Superior temporal gyrus (tissue), 1 donor: Measurements from ENCODE around the gene BUB1B.

Experiments
- DNase-seq: peaks from one replicate; pipeline ENCODE4 v3.0.0-alpha.2; 2016; ENCODE audit errors: extremely low spot score

Gene BUB1B

DNA sequence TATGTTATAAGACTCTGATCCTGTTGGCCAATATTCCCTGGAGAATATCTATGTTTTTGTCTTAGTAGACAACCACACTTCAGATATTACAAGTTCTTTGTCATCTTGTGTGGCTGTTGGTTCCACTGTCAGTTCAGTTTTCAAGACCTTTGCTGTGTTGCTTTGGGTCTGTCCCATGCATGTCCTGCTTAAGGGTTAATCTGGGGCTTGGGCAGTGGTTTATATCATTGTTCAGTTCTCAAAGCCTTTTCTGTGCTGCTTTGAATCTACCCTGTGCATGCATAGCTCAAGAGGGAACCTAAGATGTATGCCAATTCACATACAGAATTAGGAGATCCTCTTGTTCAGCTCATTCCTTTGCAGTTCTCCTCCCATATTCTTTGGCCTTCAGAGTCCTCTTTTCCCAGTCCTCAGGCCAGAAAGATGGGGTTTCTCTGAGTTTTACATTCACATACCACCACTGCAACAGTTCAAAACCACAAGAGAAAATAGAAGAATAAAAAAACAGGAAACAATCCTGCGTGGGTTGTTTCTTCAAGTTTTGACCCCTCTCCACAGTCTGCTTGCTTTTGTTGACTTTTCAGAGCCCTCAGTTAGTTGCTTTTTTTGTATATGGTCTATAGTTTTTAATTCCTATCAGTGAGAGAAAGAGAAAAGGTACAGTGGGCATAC lies 21.6 kb downstream of the BUB1B start:
- DNase-seq: no peak

DNA sequence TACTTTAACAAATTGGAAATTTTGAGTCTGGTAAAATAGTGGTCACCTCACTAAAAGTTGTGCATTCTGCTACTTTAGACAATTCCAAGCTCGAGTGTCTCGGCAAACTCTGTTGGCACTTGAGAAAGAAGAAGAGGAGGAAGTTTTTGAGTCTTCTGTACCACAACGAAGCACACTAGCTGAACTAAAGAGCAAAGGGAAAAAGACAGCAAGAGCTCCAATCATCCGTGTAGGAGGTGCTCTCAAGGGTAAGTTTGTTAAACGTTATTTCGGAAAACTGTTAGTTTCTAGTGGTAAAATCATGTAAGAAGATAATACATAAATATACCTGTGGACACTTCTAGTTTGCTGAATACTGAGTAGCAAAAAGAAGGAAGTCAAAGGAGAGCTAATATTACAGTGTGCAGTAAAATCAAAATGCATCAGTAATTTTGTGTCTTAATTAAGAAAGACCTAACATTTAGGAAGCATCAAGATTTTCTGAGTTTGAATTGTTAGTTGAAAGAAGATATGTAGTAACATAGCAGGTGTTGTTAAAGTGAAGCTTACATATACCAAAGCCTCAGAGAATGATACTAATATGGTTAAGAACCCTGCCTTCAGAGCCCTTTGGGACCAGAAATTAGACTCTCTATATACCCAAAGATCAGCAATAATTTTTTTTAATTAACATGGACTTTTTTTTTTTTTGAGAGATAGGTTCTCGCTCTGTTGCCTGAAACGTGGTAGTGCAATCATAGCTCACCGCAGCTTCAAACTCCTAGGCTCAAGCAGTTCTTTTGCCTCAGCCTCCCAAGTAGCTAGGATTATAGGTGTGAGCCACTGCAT lies 23.0 kb downstream of the BUB1B start:
- DNase-seq: no peak

DNA sequence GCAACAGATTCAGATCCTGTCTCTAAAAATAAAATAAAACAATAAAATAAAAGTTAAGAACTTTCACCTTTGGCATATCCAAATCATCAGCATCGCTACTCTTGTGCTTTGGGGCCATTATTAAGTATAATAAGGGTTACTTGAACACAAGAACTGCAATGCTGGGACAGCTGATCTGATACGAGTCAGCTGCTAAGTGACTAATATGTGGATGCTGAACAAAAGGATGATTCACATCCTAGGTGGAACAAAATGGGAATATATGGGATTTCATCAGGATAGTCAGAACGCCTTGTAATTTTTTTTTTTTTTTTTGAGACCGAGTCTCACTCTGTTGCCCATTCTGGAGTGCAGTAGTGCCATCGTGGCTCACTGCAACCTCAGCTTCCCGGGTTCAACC lies 29.7 kb downstream of the BUB1B start:
- no peak for DNase-seq

DNA sequence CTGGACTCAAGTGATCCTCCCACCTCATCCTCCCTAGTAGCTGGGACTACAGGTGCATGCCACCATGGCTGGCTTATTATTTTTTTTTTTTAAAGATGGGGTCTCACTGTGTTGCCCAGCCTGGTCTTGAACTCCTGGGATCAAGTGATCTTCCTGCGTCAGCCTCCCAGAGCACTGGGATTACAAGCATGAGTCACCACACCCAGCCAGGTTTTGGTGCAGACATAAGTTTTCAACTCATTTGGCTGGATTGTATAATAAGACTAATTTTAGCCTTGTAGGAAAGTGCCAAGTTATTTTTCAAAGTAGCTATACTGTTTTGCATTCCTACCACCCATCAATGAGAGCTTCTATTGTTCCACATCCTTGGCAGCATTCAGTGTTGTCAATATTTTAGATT lies 32.1 kb downstream of the BUB1B start:
- DNase-seq: no peak

DNA sequence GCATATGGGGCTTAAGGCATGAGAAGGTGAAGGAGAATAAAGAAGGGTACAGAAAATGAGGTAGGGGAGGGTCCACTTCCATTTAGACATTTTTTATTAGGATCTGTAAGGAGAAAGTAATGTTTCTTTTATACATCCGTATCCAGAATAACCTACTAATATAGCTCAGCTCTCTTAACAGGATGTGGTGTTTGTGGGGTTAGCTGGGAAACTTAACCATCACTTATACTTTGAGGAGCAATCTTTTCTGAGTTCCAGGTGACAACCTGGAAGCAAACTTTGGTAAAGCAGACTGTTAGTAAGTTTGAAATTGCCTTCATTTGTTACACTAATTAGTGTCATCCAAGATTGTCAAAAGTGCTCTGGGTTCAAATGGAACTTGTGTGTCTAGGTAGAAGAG lies 36.6 kb downstream of the BUB1B start:
- no peak for DNase-seq

DNA sequence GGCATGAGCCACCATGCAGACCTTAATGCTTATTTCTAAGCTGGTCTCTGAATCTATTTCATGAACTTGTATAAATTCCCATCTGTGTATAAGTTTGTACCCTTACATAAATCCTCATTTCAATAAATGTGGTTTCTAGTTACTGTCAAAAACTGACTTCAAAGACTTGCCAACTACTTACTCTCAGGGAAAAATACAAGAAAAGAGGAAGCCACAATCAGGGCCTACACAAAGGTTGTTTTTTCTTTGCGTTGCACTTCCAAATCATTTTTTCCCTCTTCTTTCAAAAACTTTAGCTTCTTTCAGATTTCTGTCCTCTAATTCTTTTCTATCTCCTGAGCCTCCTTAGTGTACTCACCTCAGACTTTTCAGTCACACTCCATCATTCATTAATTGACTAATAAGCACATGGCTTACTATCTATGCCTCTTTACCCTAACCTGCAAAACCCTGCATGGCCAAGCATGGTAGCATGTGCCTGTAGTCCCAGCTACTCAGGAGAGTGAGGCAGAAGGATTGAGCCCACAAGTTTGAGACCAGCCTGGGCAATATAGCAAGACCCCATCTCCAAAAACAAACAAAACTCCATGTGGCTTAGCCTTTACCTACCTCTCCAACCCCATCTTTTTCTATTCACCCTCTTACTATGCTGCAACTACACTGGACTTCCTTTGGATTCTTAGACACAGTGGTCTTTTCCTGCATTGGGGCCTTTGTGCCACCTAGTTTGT lies 37.7 kb downstream of the BUB1B start:
- DNase-seq: no peak

DNA sequence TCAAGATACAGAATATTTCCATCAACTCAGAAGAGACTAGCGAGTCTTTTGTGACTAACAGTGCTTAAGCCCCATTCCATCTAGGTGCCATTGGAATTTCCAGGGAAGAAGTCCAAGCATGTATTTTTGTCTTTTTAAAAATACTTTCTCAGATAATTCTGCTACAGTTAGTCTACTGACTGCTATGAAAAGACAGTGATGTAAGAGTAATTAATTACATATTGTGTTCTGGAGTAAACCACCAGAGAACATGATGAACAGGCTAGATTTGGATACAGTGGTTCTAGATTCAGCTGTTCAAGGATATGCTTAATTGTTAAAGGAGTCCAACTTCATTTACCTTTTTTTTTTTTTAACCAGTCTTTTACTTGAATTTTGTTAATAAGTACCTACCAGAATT lies 43.2 kb downstream of the BUB1B start:
- no peak for DNase-seq

DNA sequence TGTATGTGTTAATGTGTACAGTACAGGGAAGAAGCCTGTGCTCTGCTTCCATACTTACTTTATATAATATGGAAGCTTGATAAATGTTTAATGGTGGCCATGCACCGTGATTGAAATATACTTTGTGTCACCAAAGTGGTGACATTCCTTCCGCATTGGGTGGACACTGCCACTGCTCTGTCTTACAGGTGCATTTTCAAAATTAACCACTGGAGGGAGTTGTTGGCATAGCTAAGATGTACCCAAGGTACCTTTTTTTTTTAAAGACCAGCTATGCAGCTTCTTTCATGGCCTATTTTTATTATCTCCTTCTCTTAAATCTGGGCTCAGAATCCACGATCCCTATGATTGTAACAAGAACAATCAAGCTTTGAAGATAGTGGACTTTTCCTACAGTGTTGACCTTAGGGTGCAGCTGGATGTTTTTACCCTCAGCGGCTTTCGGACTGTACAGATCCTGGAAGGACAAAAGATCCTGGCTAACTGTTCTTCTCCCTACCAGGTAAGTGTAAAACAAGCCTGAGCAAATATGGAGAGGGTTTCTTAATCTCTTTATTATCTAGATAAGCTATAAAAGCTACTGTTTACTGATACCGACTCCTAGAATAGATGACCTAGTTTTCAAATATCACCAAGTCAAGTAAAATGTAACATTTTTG lies 56.4 kb downstream of the BUB1B start:
- peak; percentile 91 for DNase-seq

DNA sequence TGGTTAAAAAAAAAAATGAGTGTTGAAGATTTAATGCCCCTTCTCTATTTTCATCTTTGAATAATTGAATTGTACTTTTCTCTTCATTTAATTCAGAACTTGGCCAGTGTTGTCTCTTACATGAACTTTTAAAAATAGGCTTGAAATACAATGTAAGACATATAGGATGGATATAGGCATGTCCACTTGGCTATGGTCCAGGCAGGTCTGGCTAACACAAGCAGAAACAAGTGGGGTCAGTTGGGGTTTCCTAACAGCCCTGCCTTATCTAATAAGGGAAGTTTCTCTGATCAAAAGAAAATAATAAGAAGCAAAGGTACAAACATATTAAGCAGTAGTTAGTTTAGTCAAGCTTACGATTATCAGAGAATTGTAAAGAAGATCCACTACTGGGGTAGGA lies 58.9 kb downstream of the BUB1B start:
- DNase-seq: no peak

DNA sequence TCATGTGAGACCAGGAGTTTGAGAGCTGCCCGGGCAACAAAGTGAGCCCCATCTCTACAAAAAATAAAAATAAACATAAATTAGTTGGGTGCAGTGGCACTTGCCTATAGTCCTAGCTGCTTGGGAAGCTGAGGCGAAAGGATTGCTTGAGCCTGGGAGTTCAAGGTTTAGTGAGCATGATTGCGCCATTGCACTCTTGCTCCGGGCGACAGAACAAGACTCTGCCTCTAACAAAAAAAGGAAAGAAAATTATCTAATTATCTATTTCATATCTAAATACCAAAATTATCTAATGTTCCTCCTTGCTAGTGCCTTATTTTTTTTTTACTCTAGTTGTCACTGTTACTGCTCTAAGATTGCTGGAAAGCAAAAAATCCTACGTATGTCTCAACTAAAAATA lies 61.3 kb downstream of the BUB1B start:
- DNase-seq: no peak

DNA sequence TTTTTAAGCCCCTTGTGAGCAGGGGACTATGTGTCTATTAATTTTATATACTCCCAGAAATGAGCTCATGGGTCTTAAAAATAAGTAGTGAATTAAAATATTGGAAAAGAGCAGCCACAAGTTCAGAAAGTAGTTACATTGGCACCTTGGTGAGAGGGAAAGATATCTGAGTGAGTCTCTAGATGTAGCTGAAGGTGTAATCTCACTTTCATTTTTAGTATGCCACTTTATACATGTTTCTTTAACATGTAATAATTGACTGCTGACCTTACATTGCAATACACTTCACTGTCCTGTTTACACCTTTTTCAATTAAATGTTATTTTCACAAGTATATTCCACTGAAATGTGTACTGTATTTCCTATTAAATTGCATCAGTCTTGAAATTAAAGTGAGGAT lies 65.9 kb downstream of the BUB1B start:
- DNase-seq: no peak

DNA sequence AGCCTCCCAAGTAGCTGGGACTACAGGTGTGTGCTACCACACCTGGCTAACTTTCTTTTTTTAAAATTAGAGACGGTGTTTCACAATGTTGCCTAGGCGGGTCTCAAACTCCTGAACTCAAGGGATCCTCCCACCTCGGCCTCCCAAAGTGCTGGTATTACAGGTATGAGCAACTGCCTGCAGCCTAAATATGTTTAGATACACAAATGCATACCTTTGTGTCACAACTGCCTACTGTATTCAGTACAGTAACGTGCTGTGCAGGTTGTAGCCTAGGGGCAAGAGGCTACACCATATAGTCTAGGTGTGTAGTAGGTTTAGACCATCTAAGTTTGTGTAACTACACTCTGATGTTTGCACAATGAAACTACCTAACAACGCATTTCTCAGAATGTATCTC lies 68.4 kb downstream of the BUB1B start:
- no peak for DNase-seq

DNA sequence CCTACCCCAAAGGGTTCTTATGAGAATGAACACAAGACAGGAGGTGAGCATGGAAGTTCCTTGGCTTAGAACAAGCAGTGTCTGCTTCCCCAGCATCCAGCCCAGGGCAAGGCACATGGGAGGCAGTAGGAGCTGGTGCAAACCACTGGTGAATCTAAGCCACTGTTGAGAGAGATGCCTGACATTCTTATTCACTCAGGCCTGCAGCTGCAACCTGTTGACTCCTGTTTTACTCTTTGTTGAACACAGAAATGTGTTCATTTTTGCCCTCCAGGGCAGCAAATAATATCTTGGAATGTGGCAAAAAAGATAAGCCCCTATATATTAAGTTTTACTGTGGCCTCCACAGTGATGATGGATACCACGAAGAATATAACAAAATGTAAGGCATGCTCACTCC lies 69.1 kb downstream of the BUB1B start:
- no peak for DNase-seq

DNA sequence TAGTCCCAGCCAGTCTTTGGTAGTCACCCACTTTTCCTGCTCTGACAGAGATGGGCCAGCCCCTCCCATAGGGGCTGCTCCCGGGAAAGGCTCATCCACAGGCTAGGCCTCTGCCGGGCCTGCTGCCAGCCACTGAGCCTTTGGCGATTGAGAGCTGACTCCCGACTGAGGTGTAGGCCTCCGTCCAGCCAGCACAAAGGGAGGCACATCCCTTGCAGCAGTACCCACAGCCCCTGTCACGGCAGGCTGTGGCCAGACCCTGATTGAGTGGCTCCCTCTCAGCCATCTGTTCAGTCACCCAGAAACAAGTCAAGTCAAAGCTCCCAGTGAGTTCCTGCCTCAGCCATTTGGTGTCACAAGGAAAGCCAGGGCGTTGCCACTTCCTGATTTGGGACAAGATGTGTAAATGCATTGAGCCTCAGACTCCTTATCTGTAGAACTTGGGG lies 71.8 kb downstream of the BUB1B start:
- no peak for DNase-seq

DNA sequence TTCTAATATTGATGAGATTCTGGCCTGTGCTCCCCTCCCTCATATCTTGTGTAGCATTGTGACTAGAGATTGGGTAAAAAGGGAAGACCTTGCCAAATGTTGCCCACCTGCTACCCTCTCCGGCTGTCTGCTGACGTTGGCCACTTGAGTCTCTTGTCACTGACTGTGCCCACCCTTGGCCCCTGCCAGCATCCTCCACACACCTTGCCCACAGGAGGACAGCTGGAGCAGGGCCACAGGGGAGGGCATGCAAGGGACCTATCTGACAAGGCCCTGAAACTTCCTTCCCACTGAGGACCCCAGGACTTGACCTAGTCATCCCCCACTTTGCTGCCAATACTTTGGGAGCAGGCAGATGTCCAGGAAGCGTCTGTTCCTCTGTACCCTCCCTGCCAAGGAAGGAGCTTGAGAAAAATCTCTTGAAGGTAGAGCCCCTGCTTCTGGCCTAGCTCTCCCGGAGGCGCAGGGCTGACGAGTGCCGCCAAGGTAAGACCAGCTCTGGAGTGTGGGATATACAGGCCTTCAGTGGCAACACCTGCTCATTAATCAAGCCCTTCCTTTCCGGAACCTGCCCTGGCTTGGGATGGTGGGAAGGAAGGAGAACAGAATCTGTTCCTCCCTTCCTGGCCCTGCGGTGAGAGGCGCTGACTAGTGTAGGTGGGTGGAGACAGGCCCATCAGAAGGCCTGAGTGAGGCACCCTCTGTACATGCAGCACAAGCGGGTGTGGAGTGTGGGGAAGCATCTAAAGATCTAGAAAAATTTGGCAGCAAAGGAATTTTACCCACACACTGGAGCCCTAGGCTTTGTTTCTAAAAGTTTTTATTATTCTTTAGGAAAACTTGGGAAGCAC lies 73.1 kb downstream of the BUB1B start:
- DNase-seq: no peak

DNA sequence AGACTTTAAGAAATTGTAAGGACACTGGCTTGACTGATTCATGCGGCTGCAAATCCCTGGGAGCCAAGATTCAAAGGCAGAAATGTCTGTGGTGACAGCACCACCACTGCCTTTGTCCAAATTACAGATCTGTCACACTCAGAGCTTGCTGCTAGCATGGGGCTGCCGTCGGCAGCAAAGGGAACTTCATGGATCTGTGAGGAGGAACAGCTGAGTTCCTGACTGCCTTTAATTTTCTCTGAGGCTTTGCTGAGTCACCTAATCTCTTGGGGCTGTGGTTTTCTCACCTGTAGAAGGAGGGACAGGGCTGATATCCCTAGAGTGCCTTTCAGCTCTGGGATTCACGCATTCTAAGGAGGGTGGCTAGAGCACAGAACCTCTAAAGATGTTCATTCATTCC lies 73.9 kb downstream of the BUB1B start:
- no peak for DNase-seq

DNA sequence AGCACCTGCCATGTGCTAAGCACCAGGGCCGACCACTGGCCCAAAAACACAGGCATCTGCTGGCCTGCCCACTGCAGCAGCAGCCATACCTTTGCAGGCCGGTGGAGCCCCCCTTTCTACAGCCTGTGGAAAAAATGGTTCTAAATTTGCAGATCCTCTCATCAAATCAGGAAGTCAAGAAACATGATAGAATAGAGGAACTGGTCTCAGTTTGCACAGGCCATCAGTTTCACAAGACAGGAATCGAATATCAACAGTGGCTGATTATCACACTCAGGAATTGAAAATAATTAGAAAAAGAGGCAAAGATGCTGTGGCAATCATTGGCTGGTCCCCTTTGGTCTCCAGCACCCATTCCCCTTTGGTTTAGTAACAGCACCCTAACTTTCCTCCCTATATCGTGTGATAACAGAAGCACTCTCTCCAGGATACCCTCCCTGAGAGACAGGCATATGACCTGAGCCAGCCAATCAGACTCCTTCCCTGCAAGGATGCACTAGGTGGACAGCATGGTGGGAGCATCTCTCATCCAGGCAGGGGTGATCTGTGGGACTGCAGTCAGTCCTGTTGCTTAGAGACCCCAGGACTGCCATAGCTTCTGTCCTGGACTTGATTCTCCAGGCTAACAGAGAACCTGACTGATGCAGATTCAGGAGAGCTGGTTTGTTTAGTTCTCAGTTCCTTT lies 74.5 kb downstream of the BUB1B start:
- no peak for DNase-seq

DNA sequence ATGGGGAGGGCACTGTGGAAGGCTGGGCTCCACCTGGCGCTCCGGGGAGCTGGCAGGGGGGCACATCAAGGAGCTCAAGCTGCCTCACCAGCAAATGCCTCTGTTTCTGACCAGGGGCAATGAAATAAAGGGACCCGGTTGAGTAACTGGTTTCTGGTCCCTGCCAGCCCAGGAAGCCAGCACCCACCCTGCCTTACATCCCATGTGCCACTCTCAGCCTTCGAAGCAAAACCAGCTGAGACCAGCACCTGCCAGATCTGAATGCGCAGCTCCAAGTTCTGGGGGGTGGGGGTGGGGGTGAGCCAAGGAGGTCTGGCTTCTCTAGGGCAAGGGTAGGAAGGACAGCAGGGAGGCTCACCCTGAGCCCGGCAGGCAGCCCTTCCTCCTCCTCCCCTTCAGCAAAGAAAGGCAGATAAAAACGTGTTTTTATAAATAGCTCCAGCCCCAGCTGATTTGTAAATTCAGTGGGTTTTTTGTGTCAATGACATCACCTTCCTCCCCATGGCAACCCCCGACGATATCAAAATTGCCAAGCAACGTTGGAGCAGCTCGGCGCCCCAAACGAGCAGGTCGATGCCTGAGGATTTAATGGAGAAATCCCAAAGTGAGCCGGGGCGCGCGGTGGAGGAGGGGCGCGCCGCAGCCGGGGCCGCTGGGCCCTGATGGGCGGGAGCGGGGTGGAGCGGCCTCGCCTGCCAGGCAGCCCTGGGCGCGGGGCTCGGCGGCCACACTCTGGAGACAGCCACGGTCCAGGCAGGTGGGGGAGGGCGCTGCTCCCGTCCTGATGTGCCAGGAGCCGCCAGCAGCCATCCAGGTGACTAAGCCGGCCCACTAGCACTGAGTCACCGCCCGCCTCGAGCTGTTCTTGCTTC lies 77.9 kb downstream of the BUB1B start, which contains the start of gene PAK6:
PAK6 (plus strand) TSS at position 532 of the 872 bp plus-strand sequence. CDS start 25,723 bp downstream, outside the sequence.
- DNase-seq: no peak

DNA sequence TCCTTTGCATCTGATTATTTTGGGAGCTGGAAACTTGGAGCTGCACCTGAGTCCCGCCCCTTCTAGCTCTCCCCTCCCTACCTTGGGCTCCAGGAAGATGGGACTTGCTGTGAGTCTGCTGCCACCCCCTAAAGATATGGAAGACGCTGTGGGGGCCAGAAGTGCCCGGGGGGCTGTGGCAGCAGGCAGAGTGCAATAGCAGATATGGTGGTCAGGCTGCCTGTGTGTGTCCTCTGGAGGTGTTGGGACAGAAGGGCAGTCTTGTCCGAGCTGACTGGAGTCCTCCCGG lies 78.5 kb downstream of the BUB1B start:
- DNase-seq: no peak
